Tibial nerve (tissue), 4 donors: ENCODE data around the gene ST3GAL6. TPM values are rescaled to one million over a fixed set of nuclear protein-coding genes. Genes with fewer than 3 reads are reported as not detected.
A peak's percentile ranks its signal among the peaks of the same experiment; 100 is the strongest.

Source experiments
- DNase-seq, 2 donors: peaks; one replicate each; pipeline ENCODE4 v3.0.0-alpha.2; 2019; ENCODE audit warnings: low spot score in 2 of 2
- H3K27ac ChIP-seq, 4 donors: fragments of 200-600 bp; sonication (generic) in 3 of 4; one replicate each; pipeline ENCODE4 v1.5.1; 2017 to 2019; ENCODE audit warnings: mild to moderate bottlenecking in 1 of 4
- H3K27me3 ChIP-seq, 2 donors: fragments of 200-600 bp; sonication (generic) in 1 of 2; one replicate each; pipeline versions ENCODE4 v1.5.1 to v1.6.0; 2017 to 2019
- H3K36me3 ChIP-seq, 3 donors: fragments of 200-600 bp; sonication (generic); one replicate each; pipeline ENCODE4 v1.5.1; 2018 to 2019
- H3K4me1 ChIP-seq, 4 donors: fragments of 200-600 bp; sonication (generic) in 3 of 4; one replicate each; pipeline ENCODE4 v1.5.1; 2017 to 2019
- H3K4me3 ChIP-seq, 4 donors: fragments of 200-600 bp; sonication (generic) in 3 of 4; one replicate each; pipeline ENCODE4 v1.5.1; 2017 to 2019; ENCODE audit warnings: mild to moderate bottlenecking in 1 of 4, moderate library complexity in 1 of 4
- H3K9me3 ChIP-seq, 4 donors: fragments of 200-600 bp; sonication (generic) in 3 of 4; one replicate each; pipeline ENCODE4 v1.5.1; 2017 to 2019
- EP300 ChIP-seq, 2 donors: sonication (generic); formaldehyde crosslinking; IDR thresholded peaks; one replicate each; pipeline ENCODE4 v1.6.1; 2017; ENCODE audit warnings: antibody characterized with exemption in 2 of 2, mild to moderate bottlenecking in 1 of 2
- POLR2A ChIP-seq, 2 donors: fragments of 450-650 bp; IDR thresholded peaks; one replicate each; pipeline ENCODE4 v1.6.1; 2017; ENCODE audit warnings: antibody characterized with exemption in 2 of 2, mild to moderate bottlenecking in 2 of 2, moderate library complexity in 2 of 2
- WGBS, 2 donors: methylation state at CpG; one replicate each; pipeline ENCODE4 v1.1.5; 2018; 5-methylcytosine and 5-hydroxymethylcytosine counted together
- total RNA-seq, 4 donors: library from RNA; depleted of rRNA; stranded (reverse); fragments of >200 nt; gene quantifications; one replicate each; pipeline ENCODE4 v1.1.0, GENCODE V29; 2016
- TF ChIP-seq, protein P1 (sequence below), 5 experiments: fragments of 200-600 bp in 3 of 5; fragments of 450-650 bp in 2 of 5; sonication (generic) in 3 of 5; IDR thresholded peaks; one replicate each; pipeline ENCODE4 v1.5.1; 2016 to 2019; ENCODE audit warnings: antibody characterized with exemption in 5 of 5, mild to moderate bottlenecking in 3 of 5, moderate library complexity in 2 of 5

ST3GAL6 gene
- total RNA-seq, 4 donors from 2014 or later, result 9.2 to 54.6 (median 10.1) TPM

DNA sequence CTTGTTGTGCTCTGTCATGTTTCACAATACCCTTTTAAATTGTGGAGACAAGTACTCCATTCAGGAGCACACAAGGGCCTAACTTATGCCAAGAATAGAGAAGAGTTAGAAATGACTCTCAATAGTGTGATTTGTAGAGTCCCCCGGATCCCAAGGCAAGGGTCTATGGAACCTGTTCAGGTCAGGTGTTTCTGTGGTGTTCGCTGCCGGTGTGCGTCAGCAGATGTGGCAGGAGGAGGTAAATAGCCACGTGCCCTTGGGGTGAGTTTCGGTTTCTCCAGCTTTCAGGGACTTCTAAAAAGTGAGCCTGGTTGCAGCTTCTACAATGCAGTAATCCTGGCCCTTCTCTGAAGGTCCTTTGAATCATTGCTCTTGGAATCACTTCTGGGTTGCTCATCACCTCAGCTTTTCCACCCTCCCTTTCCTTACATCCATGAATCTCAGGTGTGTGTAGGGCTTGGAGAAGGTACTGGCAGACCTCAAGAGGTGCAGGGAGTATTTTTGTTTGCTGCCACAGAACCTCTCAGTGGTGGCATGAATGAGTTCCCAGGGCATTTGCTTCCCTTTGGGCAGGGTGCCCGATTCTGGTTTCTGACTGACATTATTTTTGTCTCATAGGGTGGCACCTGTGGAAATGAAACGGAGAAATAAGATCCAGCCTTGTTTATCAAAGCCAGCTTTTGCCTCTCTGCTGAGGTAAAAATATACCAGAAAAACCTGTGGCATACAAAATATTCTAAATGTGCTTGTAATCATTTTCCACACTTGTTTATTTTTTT is 7.3 kb downstream of the ST3GAL6 start:
- Histone ChIP-seq H3K9me3 (no peaks in the 10 kb centered on the region), H3K4me3 (peak overlapping the region in 1 of 4 donors; percentile 21), H3K27ac (peak overlapping the region in 3 of 4 donors; percentile 60 to 82 (median 78)), H3K27me3 (no peaks in the 10 kb centered on the region), H3K36me3 (no peaks in the 10 kb centered on the region), H3K4me1 (peaks cover 0 to 40% (median 11%) of the 10 kb centered on the region in 4 donors)
- DNase-seq, result peak in 1 of 2 donors; percentile 31
- WGBS, 2 donors, result 54 to 56% methylated on average over 8 of the region's 8 CpGs
- peak; percentile 30 to 36 for TF ChIP-seq EP300 (IDR thresholded peaks at IDR 0.05)
- TF ChIP-seq, protein P1, sequence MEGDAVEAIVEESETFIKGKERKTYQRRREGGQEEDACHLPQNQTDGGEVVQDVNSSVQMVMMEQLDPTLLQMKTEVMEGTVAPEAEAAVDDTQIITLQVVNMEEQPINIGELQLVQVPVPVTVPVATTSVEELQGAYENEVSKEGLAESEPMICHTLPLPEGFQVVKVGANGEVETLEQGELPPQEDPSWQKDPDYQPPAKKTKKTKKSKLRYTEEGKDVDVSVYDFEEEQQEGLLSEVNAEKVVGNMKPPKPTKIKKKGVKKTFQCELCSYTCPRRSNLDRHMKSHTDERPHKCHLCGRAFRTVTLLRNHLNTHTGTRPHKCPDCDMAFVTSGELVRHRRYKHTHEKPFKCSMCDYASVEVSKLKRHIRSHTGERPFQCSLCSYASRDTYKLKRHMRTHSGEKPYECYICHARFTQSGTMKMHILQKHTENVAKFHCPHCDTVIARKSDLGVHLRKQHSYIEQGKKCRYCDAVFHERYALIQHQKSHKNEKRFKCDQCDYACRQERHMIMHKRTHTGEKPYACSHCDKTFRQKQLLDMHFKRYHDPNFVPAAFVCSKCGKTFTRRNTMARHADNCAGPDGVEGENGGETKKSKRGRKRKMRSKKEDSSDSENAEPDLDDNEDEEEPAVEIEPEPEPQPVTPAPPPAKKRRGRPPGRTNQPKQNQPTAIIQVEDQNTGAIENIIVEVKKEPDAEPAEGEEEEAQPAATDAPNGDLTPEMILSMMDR (IDR thresholded peaks at IDR 0.05), result no peak
- TF ChIP-seq POLR2A (IDR thresholded peaks at IDR 0.05), result no peak

- Histone ChIP-seq H3K27me3 (no peaks in the 10 kb centered on the region), H3K4me3 (no peak overlapping the region), H3K4me1 (peaks cover 0 to 45% (median 10%) of the 10 kb centered on the region in 4 donors), H3K9me3 (no peaks in the 10 kb centered on the region), H3K36me3 (no peaks in the 10 kb centered on the region), H3K27ac (peak overlapping the region in 1 of 4 donors; percentile 78)
- 82 to 92% methylated on average over 2 of the region's 2 CpGs for WGBS, 2 donors
- TF ChIP-seq POLR2A (IDR thresholded peaks at IDR 0.05) (no peak), EP300 (IDR thresholded peaks at IDR 0.05) (no peak)
- TF ChIP-seq, protein P1 (IDR thresholded peaks at IDR 0.05), result no peak
- DNase-seq, result no peak
These were observed 8.9 kb downstream of the ST3GAL6 start for GRCh38 chr3:98772022-98772421.

DNA sequence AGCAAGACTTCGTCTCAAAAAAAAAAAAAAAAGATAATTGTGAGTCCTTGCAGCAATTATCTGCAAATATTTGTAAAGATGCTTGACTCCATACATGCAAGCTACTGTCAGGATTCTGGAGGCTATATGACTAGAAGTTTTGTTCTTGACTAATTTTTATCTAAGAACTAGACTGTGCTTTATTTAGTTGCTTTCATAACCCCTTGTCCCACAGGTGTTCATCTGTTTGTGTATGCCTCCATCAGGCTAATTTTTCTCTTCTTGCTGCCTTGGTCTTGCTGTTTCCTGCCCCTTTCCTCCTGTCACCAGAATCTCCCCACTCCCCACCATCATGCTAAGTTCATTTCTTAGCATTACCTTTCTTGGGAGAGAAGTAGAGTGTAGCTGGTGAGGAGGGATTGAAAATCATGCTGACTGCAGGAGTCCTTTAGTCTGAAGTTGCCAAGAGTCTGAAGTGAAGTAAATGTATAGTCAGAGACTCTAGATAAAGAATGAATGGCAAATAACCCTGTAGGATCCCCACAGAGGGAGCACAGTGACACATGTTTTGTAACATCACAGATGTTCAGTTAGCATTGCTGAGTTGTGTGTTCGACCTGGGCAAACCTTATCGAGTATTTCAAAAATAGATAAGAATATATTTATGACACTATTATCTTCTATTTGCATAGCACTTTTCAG is 12.5 kb downstream of the ST3GAL6 start:
- Histone ChIP-seq H3K27ac (peak overlapping the region in 2 of 4 donors; percentile 21 to 80), H3K9me3 (no peaks in the 10 kb centered on the region), H3K36me3 (no peaks in the 10 kb centered on the region), H3K27me3 (no peaks in the 10 kb centered on the region), H3K4me3 (no peak overlapping the region), H3K4me1 (peaks cover 0 to 53% (median 21%) of the 10 kb centered on the region in 4 donors)
- 82 to 86% methylated on average over 3 of the region's 3 CpGs for WGBS, 2 donors
- no peak for DNase-seq
- TF ChIP-seq EP300 (IDR thresholded peaks at IDR 0.05) (no peak), POLR2A (IDR thresholded peaks at IDR 0.05) (no peak)
- TF ChIP-seq, protein P1 (IDR thresholded peaks at IDR 0.05), result no peak

- no peak overlapping the region for H3K4me3 ChIP-seq
- H3K9me3 ChIP-seq, result no peaks in the 10 kb centered on the region
- TF ChIP-seq, protein P1 (IDR thresholded peaks at IDR 0.05), result no peak
- TF ChIP-seq EP300 (IDR thresholded peaks at IDR 0.05) (no peak), POLR2A (IDR thresholded peaks at IDR 0.05) (no peak)
- no peak for DNase-seq
- peak overlapping the region in 2 of 4 donors; percentile 21 to 80 for H3K27ac ChIP-seq
- peaks cover 0 to 50% (median 21%) of the 10 kb centered on the region in 4 donors for H3K4me1 ChIP-seq
- no peaks in the 10 kb centered on the region for H3K36me3 ChIP-seq
- H3K27me3 ChIP-seq, result no peaks in the 10 kb centered on the region
These were observed 13.0 kb downstream of the ST3GAL6 start for GRCh38 chr3:98776140-98776493.

- Histone ChIP-seq H3K36me3 (no peaks in the 10 kb centered on the region), H3K27ac (peak overlapping the region in 2 of 4 donors; percentile 80 to 91), H3K9me3 (no peaks in the 10 kb centered on the region), H3K4me1 (peaks cover 0 to 60% (median 19%) of the 10 kb centered on the region in 4 donors), H3K4me3 (no peak overlapping the region), H3K27me3 (no peaks in the 10 kb centered on the region)
- DNase-seq, result no peak
- 90 to 98% methylated on average over 2 of the region's 2 CpGs for WGBS, 2 donors
- TF ChIP-seq POLR2A (IDR thresholded peaks at IDR 0.05) (no peak), EP300 (IDR thresholded peaks at IDR 0.05) (no peak)
- TF ChIP-seq, protein P1 (IDR thresholded peaks at IDR 0.05), result no peak
These were observed 14.1 kb downstream of the ST3GAL6 start for GRCh38 chr3:98777286-98777685.
